Measurements from ENCODE around the gene OR51E2. TPM values are rescaled to one million over a fixed set of nuclear protein-coding genes. Genes with fewer than 3 reads are reported as not detected.

OR51E2 gene
- total and polyA plus RNA-seq, 2 of the 8 experiments (the other 6 are each of a cell fraction or from before 2014, with no cell fraction given), result not detected

DNA sequence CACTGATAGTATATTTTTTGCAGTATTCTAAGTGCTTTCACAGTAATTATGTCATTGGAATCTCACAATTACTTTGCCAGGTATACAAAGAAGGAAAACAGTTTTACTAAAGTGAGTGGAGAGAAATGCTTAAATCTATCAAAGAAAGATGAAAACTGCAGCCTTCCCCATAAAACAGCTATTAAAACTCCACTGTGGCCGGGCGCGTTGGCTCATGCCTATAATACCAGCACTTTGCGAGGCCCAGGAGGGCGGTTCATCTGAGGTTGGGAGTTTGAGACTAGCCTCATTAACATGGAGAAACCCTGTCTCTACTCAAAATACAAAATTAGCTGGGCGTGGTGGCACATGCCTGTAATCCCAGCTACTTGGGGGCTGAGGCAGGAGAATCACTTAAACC lies 34.8 kb downstream of the OR51E2 start:
- Histone ChIP-seq H3K4me3 (ENCODE audit: extremely low read depth in 1 of 4, insufficient read depth in 2 of 4, low read depth in 3 of 4, low read length in 4 of 4) (no peak overlapping the region), H4K91ac (replicated peaks; ENCODE audit: insufficient read length, low read length) (no peak overlapping the region), H3K79me2 (ENCODE audit: control insufficient read depth in 1 of 2, insufficient read depth in 2 of 2, low read length in 2 of 2) (no peaks in the 10 kb centered on the region), H2BK5ac (ENCODE audit: low read depth, low read length) (no peak overlapping the region), H3K36me3 (ENCODE audit: control insufficient read depth in 2 of 4, insufficient read depth in 4 of 4, low read length in 3 of 4) (no peaks in the 10 kb centered on the region), H3K27ac (ENCODE audit: low read depth, low read length) (no peak overlapping the region), H3K4ac (replicated peaks; ENCODE audit: insufficient read length, low read depth, low read length) (no peak overlapping the region), H3K23me2 (ENCODE audit: low read depth, low read length) (peaks cover 2% of the 10 kb centered on the region; the same call in 1 of the 2 replicates), H2BK12ac (ENCODE audit: low read depth, low read length) (no peak overlapping the region), H3K14ac (ENCODE audit: insufficient read length) (no peak overlapping the region), H3K79me1 (ENCODE audit: low read depth, low read length) (no peaks in the 10 kb centered on the region), H4K5ac (ENCODE audit: insufficient read length, low read depth, low read length) (no peak overlapping the region), H3K9ac (replicated peaks in 1 of 4; ENCODE audit: extremely low read depth in 1 of 4, low read depth in 3 of 4, low read length in 3 of 4) (no peak overlapping the region), H2BK120ac (replicated peaks; ENCODE audit: low read depth, low read length) (no peak overlapping the region), H2BK20ac (ENCODE audit: low read length) (no peak overlapping the region), H2BK15ac (ENCODE audit: low read length) (no peak overlapping the region), H2AK5ac (ENCODE audit: low read depth, low read length) (no peak overlapping the region), H2AFZ (ENCODE audit: low read length) (no peak overlapping the region), H3K27me3 (replicated peaks in 1 of 4; ENCODE audit: control insufficient read depth in 3 of 4, extremely low read depth in 1 of 4, insufficient read depth in 3 of 4, low read length in 3 of 4) (no peaks in the 10 kb centered on the region; a peak in 1 of 7 replicates), H3K9me3 (ENCODE audit: insufficient read depth in 2 of 2, low read depth in 1 of 2, low read length in 1 of 2) (no peaks in the 10 kb centered on the region), H3K23ac (ENCODE audit: insufficient read length) (no peak overlapping the region), H3K56ac (replicated peaks; ENCODE audit: insufficient read length, low read depth, low read length) (no peak overlapping the region), H4K8ac (ENCODE audit: extremely low read depth, insufficient read depth, low read length) (no peak overlapping the region), H4K20me1 (replicated peaks in 1 of 2; ENCODE audit: control insufficient read depth in 1 of 2, insufficient read depth in 2 of 2, low read length in 2 of 2) (no peaks in the 10 kb centered on the region), H3K4me2 (ENCODE audit: insufficient read depth in 1 of 2, low read depth in 2 of 2, low read length in 2 of 2) (no peak overlapping the region), H3K18ac (ENCODE audit: extremely low read depth, low read length) (no peak overlapping the region), H3K4me1 (replicated peaks in 1 of 4; ENCODE audit: control insufficient read depth in 3 of 4, insufficient read depth in 4 of 4, low read length in 3 of 4) (no peaks in the 10 kb centered on the region; a peak in 1 of 7 replicates)
- CTCF ChIA-PET (ENCODE audit: partially characterized antibody), result interaction anchor here (0.6 kb wide), 1 partner anchor 103 kb away, joined by 3 read pairs; no protein-coding TSS in a partner anchor
- FAIRE-seq (no peak), DNase-seq (ENCODE audit: low read depth in 1 of 2, low spot score in 2 of 2) (no peak)
- POLR2A ChIA-PET (ENCODE audit: partially characterized antibody), result no interaction called here
- WGBS, 2 experiments (ENCODE audit: extremely low coverage in 1 of 2, insufficient coverage in 1 of 2, insufficient read length in 1 of 2, insufficient replicate concordance in 2 of 2, low coverage in 1 of 2, low lambda C conversion rate in 2 of 2, missing lambda C conversion rate in 1 of 2), result 87% methylated on average over 6 of the region's 6 CpGs; no CpG with 5 or more reads in 1 of the 2 experiments
- no peak for TF ChIP-seq TBP (IDR thresholded peaks at IDR 0.05; ENCODE audit: low read depth, low read length)
